Keratinocyte (primary cell): ENCODE data around the gene SLC4A2. TPM values are rescaled to one million over a fixed set of nuclear protein-coding genes. Genes with fewer than 3 reads are reported as not detected.
"Not testable (repeated sequence)": the region's sequence is repeated elsewhere in the genome, so short reads cannot be mapped to it uniquely, and the experiment has no call there.

Experiments used
- DNase-seq: peaks from one replicate; pipeline ENCODE4 v3.0.0-alpha.2; 2011; ENCODE audit warnings: low read depth, missing footprints, low spot score
- FAIRE-seq: peaks from 2 replicates; lab custom pipeline; 2011; peaks lifted over from hg19 to GRCh38; lab: Jason Lieb, UNC
- H2AFZ ChIP-seq: 2 replicates; pipeline ENCODE4 v1.6.0; 2012; ENCODE audit warnings: low read length, control low read depth, inconsistent platforms; ENCODE audit not compliant: control insufficient read depth
- H3K27ac ChIP-seq: 2 replicates; pipeline ENCODE4 v1.5.1; 2011; ENCODE audit warnings: low read length; ENCODE audit not compliant: control insufficient read depth, insufficient read depth
- H3K27me3 ChIP-seq: 3 replicates; pipeline ENCODE4 v1.6.0; 2011; ENCODE audit warnings: low read length; ENCODE audit not compliant: control insufficient read depth, insufficient read depth; ENCODE audit errors: extremely low read depth
- H3K36me3 ChIP-seq, 2 experiments: 2 replicates in 1 of 2; 3 replicates in 1 of 2; pipeline ENCODE4 v1.5.1; 2011; ENCODE audit warnings: low read length in 2 of 2, mild to moderate bottlenecking in 1 of 2; ENCODE audit not compliant: control insufficient read depth in 2 of 2, insufficient read depth in 2 of 2; ENCODE audit errors: extremely low read depth in 1 of 2
- H3K4me1 ChIP-seq: 3 replicates; pipeline ENCODE4 v1.5.1; 2011; ENCODE audit warnings: low read length; ENCODE audit not compliant: control insufficient read depth, insufficient read depth; ENCODE audit errors: extremely low read depth
- H3K4me2 ChIP-seq: 3 replicates; pipeline ENCODE4 v1.6.0; 2011; ENCODE audit warnings: low read depth, low read length; ENCODE audit not compliant: control insufficient read depth, insufficient read depth; ENCODE audit errors: extremely low read depth
- H3K4me3 ChIP-seq, 3 experiments: fragments of 200-600 bp in 1 of 3; sonication (generic) in 1 of 3; 2 replicates in 2 of 3; 3 replicates in 1 of 3; pipeline ENCODE4 v1.5.1; 2011 to 2016; ENCODE audit warnings: low read length in 3 of 3, mild to moderate bottlenecking in 3 of 3, control low read depth in 2 of 3, inconsistent platforms in 1 of 3, low read depth in 1 of 3, mixed read lengths in 1 of 3, mixed run types in 1 of 3, moderate library complexity in 1 of 3; ENCODE audit not compliant: control insufficient read depth in 2 of 3, insufficient read depth in 2 of 3; ENCODE audit errors: extremely low read depth in 1 of 3
- H3K79me2 ChIP-seq: 2 replicates; pipeline ENCODE4 v1.6.0; 2012; ENCODE audit warnings: low read length; ENCODE audit not compliant: control insufficient read depth, insufficient read depth
- H3K9ac ChIP-seq: 3 replicates; pipeline ENCODE4 v1.6.0; 2011; ENCODE audit warnings: low read length; ENCODE audit not compliant: control insufficient read depth, insufficient read depth; ENCODE audit errors: extremely low read depth
- H3K9me1 ChIP-seq: 3 replicates; pipeline ENCODE4 v1.6.0; 2011; ENCODE audit warnings: low read length; ENCODE audit not compliant: control insufficient read depth, insufficient read depth; ENCODE audit errors: extremely low read depth
- H3K9me3 ChIP-seq: 2 replicates; pipeline ENCODE4 v1.5.1; 2012; ENCODE audit warnings: low read depth, low read length; ENCODE audit not compliant: control insufficient read depth
- H4K20me1 ChIP-seq: 3 replicates; pipeline ENCODE4 v1.6.0; 2011; ENCODE audit warnings: low read length; ENCODE audit not compliant: control insufficient read depth, insufficient read depth; ENCODE audit errors: extremely low read depth
- EZH2 ChIP-seq: IDR thresholded peaks from one replicate; pipeline ENCODE4 v1.6.1; 2012; ENCODE audit warnings: inconsistent platforms, mild to moderate bottlenecking, low read length, moderate library complexity
- dilution Hi-C: fragments of 300-500 bp; cut with MboI; formaldehyde crosslinking; loops from one replicate; pipeline ENCODE4 v1.7.0; 2020; ENCODE audit warnings: low sequenced_read_pairs; ENCODE audit not compliant: extremely low pct_ligation_motif_present
- polyA plus RNA-seq, 5 experiments: library from polyadenylated mRNA; depleted of rRNA in 3 of 5; stranded (reverse) in 3 of 5; stranded (forward) in 1 of 5; unstranded in 1 of 5; fragments of >200 nt; gene quantifications; 1 replicate in 1 of 5; 2 replicates in 3 of 5; 3 replicates in 1 of 5; pipeline versions ENCODE4 v1.2.1 to v1.2.3, GENCODE V29; 2011 to 2012; ENCODE audit warnings: missing spikeins in 2 of 5, low read depth in 1 of 5, low replicate concordance in 1 of 5
- TF ChIP-seq, protein P1 (sequence below), 3 experiments: IDR thresholded peaks in 1 of 3; conservative IDR thresholded peaks in 1 of 3; optimal IDR thresholded peaks in 1 of 3; 2 replicates in 2 of 3; 3 replicates in 1 of 3; pipeline versions ENCODE3 to v1.5.1; 2011; ENCODE audit warnings: low read length in 3 of 3, mild to moderate bottlenecking in 3 of 3, moderate library complexity in 2 of 3, control low read depth in 1 of 3, inconsistent platforms in 1 of 3; ENCODE audit not compliant: insufficient read depth in 2 of 3; ENCODE audit errors: extremely low read depth in 1 of 3

SLC4A2 gene
- polyA plus RNA-seq, 1 donor (not counting 4 experiments of a cell fraction or from before 2014, with no cell fraction given), result 33.8 TPM

DNA sequence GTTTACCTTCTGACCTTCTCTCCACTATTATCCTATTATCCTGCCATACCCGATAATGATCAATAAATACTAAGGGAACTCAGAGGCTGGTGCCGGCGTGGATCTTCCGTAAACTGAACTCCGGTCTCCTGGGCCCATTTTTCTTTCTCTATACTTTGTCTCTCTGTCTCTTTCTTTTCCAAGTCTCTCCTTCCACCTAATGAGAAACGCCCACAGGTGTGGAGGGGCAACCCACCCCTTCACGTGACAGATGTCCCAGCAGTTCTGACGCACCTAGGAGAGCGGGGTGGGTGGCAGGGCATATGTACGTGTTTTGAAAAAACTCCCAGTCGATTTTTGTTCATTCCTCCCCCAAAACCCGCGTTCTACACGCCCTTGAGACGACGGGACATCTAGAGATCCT, 31.7 kb upstream of the SLC4A2 start:
- Histone ChIP-seq H2AFZ (peak overlapping the region; percentile 69), H3K27ac (peak overlapping the region; percentile 97), H3K4me1 (peaks cover 21% of the 10 kb centered on the region), H3K4me2 (peak overlapping the region; percentile 83), H3K9ac (peak overlapping the region; percentile 95), H3K4me3 (peak overlapping the region; percentile 21 to 75 (median 60))
- H3K27me3 ChIP-seq, FAIRE-seq, DNase-seq, H3K9me3 ChIP-seq, dilution Hi-C loops, H3K9me1 ChIP-seq, H3K36me3 ChIP-seq, H4K20me1 ChIP-seq, H3K79me2 ChIP-seq: not testable (repeated sequence)

DNA sequence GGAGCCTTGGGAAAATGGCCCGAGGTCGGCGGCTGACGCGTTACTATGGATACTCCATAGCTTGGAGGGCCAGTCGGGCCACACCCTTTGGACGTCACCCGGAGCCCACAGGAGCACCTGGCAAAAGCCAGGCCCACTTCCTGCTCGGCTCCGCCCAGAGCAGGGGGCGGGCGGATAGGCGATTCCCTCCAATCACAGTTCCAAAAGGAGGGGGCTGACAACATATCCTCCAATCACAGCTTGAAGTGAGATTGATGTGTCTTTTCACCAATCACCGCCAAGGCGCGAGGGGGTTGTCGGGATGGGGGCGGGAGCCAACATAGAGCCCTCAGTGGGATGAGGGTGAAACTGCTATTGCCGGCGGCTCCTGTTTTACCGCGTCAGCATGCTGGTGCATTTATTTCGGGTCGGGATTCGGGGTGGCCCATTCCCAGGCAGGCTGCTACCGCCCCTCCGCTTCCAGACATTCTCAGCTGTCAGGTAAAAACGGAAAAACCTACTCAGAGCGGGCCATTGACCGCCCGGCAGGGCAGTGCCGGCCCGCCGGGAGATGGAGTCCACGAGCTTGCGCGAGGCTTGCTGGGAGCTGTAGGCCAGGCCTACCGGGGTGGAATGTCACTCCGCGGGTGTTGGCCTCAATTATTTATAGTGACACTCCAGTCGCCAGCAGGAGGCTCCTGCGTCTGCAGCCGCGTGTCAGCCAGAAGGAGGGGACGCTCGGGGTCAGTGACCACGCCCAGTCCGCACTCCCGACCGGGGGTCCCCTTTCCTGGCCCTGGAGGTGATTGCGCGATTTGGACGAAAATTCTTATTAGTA, 31.1 kb upstream of the SLC4A2 start, which contains the start of gene ABCB8:
Gene ABCB8 (plus strand): TSS at position 320 of the 817 bp plus-strand sequence. CDS start 66 bp downstream, at position 386.
- dilution Hi-C loops, result no loop called here
- FAIRE-seq, result peak; percentile 57

More for the DNA sequence above, 31.1 kb upstream of the SLC4A2 start, which contains the start of gene ABCB8:
- Histone ChIP-seq H3K4me3 (peak within 1 kb of the TSS; percentile 50 to 94 (median 75)), H2AFZ (peak within 1 kb of the TSS; percentile 85), H4K20me1 (no peaks in the 10 kb centered on the region), H3K27me3 (no peaks in the 10 kb centered on the region), H3K4me1 (peaks cover 21% of the 10 kb centered on the region), H3K9me3 (no peaks in the 10 kb centered on the region), H3K79me2 (peaks cover 6% of the 10 kb centered on the region), H3K4me2 (peak within 1 kb of the TSS; percentile 83), H3K9ac (peak within 1 kb of the TSS; percentile 95), H3K36me3 (peaks cover 3 to 8% of the 10 kb centered on the region in 2 experiments), H3K9me1 (peaks cover 2% of the 10 kb centered on the region), H3K27ac (peak within 1 kb of the TSS; percentile 97)
- DNase-seq, result peak; percentile 98
- TF ChIP-seq, protein P1, sequence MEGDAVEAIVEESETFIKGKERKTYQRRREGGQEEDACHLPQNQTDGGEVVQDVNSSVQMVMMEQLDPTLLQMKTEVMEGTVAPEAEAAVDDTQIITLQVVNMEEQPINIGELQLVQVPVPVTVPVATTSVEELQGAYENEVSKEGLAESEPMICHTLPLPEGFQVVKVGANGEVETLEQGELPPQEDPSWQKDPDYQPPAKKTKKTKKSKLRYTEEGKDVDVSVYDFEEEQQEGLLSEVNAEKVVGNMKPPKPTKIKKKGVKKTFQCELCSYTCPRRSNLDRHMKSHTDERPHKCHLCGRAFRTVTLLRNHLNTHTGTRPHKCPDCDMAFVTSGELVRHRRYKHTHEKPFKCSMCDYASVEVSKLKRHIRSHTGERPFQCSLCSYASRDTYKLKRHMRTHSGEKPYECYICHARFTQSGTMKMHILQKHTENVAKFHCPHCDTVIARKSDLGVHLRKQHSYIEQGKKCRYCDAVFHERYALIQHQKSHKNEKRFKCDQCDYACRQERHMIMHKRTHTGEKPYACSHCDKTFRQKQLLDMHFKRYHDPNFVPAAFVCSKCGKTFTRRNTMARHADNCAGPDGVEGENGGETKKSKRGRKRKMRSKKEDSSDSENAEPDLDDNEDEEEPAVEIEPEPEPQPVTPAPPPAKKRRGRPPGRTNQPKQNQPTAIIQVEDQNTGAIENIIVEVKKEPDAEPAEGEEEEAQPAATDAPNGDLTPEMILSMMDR (optimal IDR thresholded peaks at IDR 0.05 in 1 of 3, IDR thresholded peaks at IDR 0.05 in 1 of 3, conservative IDR thresholded peaks at IDR 0.05 in 1 of 3; ENCODE audit: extremely low read depth in 1 of 3, insufficient read depth in 2 of 3, low read length in 3 of 3), result peak; percentile 31 to 56 (median 31)
- TF ChIP-seq EZH2, result no peak
